SK-N-SH (cell line): ENCODE results near the gene DOCK4.

Experiments
- CHD2 ChIP-seq: fragments of 150-350 bp; IDR thresholded peaks from 2 replicates; pipeline ENCODE4 v1.6.1; 2018; ENCODE audit warnings: low read length; ENCODE audit not compliant: partially characterized antibody
- TF ChIP-seq, protein P1 (sequence below): fragments of 200-600 bp; sonication (generic); IDR thresholded peaks from 2 replicates; pipeline ENCODE4 v1.6.1; 2017; ENCODE audit warnings: antibody characterized with exemption, mild to moderate bottlenecking, moderate library complexity

DNA sequence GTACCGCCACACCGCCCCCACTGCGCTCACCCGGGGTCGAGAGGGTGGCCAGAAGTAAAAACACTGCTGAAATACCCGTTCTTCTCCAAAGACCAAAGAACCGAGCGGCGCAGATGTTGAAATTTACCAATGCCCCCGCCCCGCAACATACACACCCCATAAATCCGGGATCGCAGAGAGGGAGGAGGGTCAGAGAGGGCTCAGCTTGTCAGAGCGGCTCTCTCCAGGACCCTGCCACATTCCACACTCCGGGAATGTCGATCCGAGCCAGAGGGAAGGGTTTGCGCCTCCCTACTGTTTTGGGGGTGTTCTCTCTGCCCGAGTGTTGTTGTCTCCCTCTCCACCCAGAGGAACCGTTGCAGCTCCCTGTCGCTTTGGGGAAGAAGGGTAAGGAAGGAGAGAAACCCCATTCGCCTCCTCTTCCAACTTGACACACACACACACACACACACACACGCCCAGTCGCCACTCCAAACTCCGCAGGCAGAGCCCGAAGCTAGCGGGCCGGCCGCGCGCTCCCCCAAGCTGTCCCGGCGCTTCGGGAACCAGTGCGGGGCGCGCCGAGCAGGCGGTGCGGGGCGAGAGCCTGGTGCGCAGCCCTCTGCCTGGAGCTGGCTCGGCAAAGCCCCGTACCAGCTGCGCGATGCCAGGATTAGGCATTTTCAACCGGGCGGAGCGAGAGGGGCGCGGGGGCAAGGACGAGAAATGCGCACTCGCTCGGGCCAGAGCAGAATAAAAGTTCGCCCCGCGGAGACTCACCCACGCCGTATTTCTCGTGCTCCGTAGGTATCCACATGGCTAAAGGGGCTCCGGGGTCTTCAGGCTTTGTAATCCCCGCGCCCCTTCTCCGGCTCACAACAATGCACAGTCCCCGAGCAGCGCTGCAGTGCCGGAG, 609 bp downstream of the DOCK4 start:
- TF ChIP-seq, protein P1, sequence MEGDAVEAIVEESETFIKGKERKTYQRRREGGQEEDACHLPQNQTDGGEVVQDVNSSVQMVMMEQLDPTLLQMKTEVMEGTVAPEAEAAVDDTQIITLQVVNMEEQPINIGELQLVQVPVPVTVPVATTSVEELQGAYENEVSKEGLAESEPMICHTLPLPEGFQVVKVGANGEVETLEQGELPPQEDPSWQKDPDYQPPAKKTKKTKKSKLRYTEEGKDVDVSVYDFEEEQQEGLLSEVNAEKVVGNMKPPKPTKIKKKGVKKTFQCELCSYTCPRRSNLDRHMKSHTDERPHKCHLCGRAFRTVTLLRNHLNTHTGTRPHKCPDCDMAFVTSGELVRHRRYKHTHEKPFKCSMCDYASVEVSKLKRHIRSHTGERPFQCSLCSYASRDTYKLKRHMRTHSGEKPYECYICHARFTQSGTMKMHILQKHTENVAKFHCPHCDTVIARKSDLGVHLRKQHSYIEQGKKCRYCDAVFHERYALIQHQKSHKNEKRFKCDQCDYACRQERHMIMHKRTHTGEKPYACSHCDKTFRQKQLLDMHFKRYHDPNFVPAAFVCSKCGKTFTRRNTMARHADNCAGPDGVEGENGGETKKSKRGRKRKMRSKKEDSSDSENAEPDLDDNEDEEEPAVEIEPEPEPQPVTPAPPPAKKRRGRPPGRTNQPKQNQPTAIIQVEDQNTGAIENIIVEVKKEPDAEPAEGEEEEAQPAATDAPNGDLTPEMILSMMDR = 0 out of 2 replicates have a peak, but pooled peaks have one; percentile 5
- TF ChIP-seq CHD2 = no peak
